HepG2 (cell line): Measurements from ENCODE around the gene SIVA1. TPM values are rescaled to one million over a fixed set of nuclear protein-coding genes. Genes with fewer than 3 reads are reported as not detected.

Experiments
- RNF219 ChIP-seq: sonication (generic); formaldehyde crosslinking; IDR thresholded peaks from 2 replicates; pipeline ENCODE4 v1.5.0; 2020; ENCODE audit warnings: mild to moderate bottlenecking, missing genetic modification reagents
- SCMH1 ChIP-seq: sonication (generic); formaldehyde crosslinking; IDR thresholded peaks from 2 replicates; pipeline ENCODE4 v1.9.0; 2021; ENCODE audit warnings: missing genetic modification reagents, mild to moderate bottlenecking, borderline replicate concordance
- ZBTB40 ChIP-seq, 2 experiments: fragments of 450-650 bp in 1 of 2; sonication (generic) in 1 of 2; formaldehyde crosslinking in 1 of 2; IDR thresholded peaks; 2 replicates each; pipeline versions ENCODE4 v1.6.1 to v1.8.0; 2016 to 2022; ENCODE audit warnings: antibody characterized with exemption in 1 of 2, mild to moderate bottlenecking in 1 of 2, missing genetic modification reagents in 1 of 2
- ZNF292 ChIP-seq: sonication (generic); formaldehyde crosslinking; IDR thresholded peaks from 2 replicates; pipeline ENCODE4 v1.8.1; 2022; ENCODE audit warnings: mild to moderate bottlenecking, low read depth, missing genetic modification reagents, borderline replicate concordance
- ZNF646 ChIP-seq: sonication (generic); formaldehyde crosslinking; IDR thresholded peaks from 2 replicates; pipeline ENCODE4 v1.9.0; 2021; ENCODE audit warnings: mild to moderate bottlenecking, missing genetic modification reagents
- polyA plus RNA-seq, 8 experiments: library from polyadenylated mRNA; depleted of rRNA in 3 of 8; stranded (reverse) in 7 of 8; unstranded in 1 of 8; fragments of >200 nt; fragmentation: Illumina TruSeq in 4 of 8; extraction: Trizol in 4 of 8; gene quantifications; 2 replicates each; pipeline versions ENCODE4 v1.2.1 to v1.2.3, GENCODE V29; 2011 to 2016; ENCODE audit warnings: low read depth in 4 of 8, missing spikeins in 1 of 8, mixed read lengths in 1 of 8; ENCODE audit not compliant: insufficient read depth in 1 of 8
- total RNA-seq, 5 experiments: library from RNA; depleted of rRNA; stranded (reverse); fragments of >200 nt; fragmentation: Illumina TruSeq; extraction: Trizol; gene quantifications; 2 replicates each; pipeline ENCODE4 v1.2.3, GENCODE V29; 2016; ENCODE audit warnings: low read depth in 1 of 5

Gene SIVA1
- total and polyA plus RNA-seq, 2 of the 13 experiments (the other 11 are each of a cell fraction or from before 2014, with no cell fraction given), result 123 to 186 TPM

GRCh38 chr14:104799244-104800014 is 46.5 kb downstream of the SIVA1 start (continued):
- TF ChIP-seq ZNF646 (CRISPR knock-in tag), result no peak
- no peak for TF ChIP-seq ZBTB40 (IDR thresholded peaks at IDR 0.05)
- no peak for TF ChIP-seq ZBTB40 (CRISPR knock-in tag; IDR thresholded peaks at IDR 0.05)
- TF ChIP-seq SCMH1 (CRISPR knock-in tag), result no peak
- TF ChIP-seq RNF219, result no peak
- no peak for TF ChIP-seq ZNF292
